AG09309 (cell line): ENCODE data around the gene SPATS2.

Experiments used
- DNase-seq: peaks from one replicate; pipeline ENCODE4 v3.0.0-alpha.2; 2010; ENCODE audit warnings: low read depth
- H3K4me3 ChIP-seq: 2 replicates; pipeline ENCODE4 v1.5.1; 2011; ENCODE audit warnings: mild to moderate bottlenecking, low read depth, low read length, moderate library complexity; ENCODE audit not compliant: control insufficient read depth
- CTCF ChIP-seq: IDR thresholded peaks from 2 replicates; pipeline ENCODE4 v1.5.1; 2011; ENCODE audit warnings: mild to moderate bottlenecking, low read depth, low read length, inconsistent platforms; ENCODE audit not compliant: insufficient read depth, control insufficient read depth; ENCODE audit errors: missing control alignments

SPATS2 gene

GRCh38 chr12:49555631-49556390 is 188.5 kb downstream of the SPATS2 start:
- no peak overlapping the region for H3K4me3 ChIP-seq
- no peak for DNase-seq
- TF ChIP-seq CTCF: no peak

- no peak for DNase-seq
- no peak overlapping the region for H3K4me3 ChIP-seq
- TF ChIP-seq CTCF: no peak
Observed at GRCh38 chr12:49556391-49557186, 189.3 kb downstream of the SPATS2 start.

- no peak overlapping the region for H3K4me3 ChIP-seq
- TF ChIP-seq CTCF: no peak
- DNase-seq: no peak
Observed at GRCh38 chr12:49557187-49557916, 190.1 kb downstream of the SPATS2 start.

GRCh38 chr12:49557917-49558215 is 190.6 kb downstream of the SPATS2 start:
- H3K4me3 ChIP-seq: no peak overlapping the region
- no peak for DNase-seq
- TF ChIP-seq CTCF: peak; percentile 27

GRCh38 chr12:49558526-49558925 is 191.3 kb downstream of the SPATS2 start:
- no peak overlapping the region for H3K4me3 ChIP-seq
- TF ChIP-seq CTCF: no peak
- DNase-seq: no peak

- TF ChIP-seq CTCF: no peak
- DNase-seq: no peak
- no peak overlapping the region for H3K4me3 ChIP-seq
Observed at GRCh38 chr12:49559011-49559675, 191.9 kb downstream of the SPATS2 start.
